Neural crest cell (in vitro differentiated cells): ENCODE measurements around the gene ESRRB. TPM values are rescaled to one million over a fixed set of nuclear protein-coding genes. Genes with fewer than 3 reads are reported as not detected.

Source experiments
- DNase-seq: peaks from one replicate; pipeline ENCODE4 v3.0.0; 2021; ENCODE audit warnings: low read depth, mixed read lengths, low spot score
- H3K27ac Mint-ChIP-seq: one replicate; pipeline ENCODE4 v1.8.0; 2021; ENCODE audit warnings: mild to moderate bottlenecking, mixed read lengths; ENCODE audit not compliant: unreplicated experiment
- H3K27me3 Mint-ChIP-seq: 2 replicates; pipeline ENCODE4 v1.8.0; 2021; ENCODE audit warnings: low read depth, mild to moderate bottlenecking, mixed read lengths
- H3K36me3 Mint-ChIP-seq: 2 replicates; pipeline ENCODE4 v1.8.0; 2021; ENCODE audit warnings: low read depth, mild to moderate bottlenecking, mixed read lengths
- H3K4me1 Mint-ChIP-seq: 2 replicates; pipeline ENCODE4 v1.8.0; 2021; ENCODE audit warnings: mixed read lengths
- H3K4me3 Mint-ChIP-seq: one replicate; pipeline ENCODE4 v1.8.0; 2021; ENCODE audit warnings: mild to moderate bottlenecking, mixed read lengths
- H3K9me3 Mint-ChIP-seq: 2 replicates; pipeline ENCODE4 v1.8.0; 2021; ENCODE audit warnings: mixed read lengths
- total RNA-seq: library from RNA; stranded (reverse); gene quantifications from 2 replicates; pipeline ENCODE4 v1.2.1, GENCODE V29; 2021
- TF ChIP-seq, protein P1 (sequence below): fragments of 200-600 bp; sonication (generic); conservative IDR thresholded peaks from 2 replicates; pipeline ENCODE4 v1.5.0; 2021; ENCODE audit warnings: antibody characterized with exemption, mild to moderate bottlenecking

Gene ESRRB
- total RNA-seq, 1 donor from 2014 or later = 0.28 TPM

DNA sequence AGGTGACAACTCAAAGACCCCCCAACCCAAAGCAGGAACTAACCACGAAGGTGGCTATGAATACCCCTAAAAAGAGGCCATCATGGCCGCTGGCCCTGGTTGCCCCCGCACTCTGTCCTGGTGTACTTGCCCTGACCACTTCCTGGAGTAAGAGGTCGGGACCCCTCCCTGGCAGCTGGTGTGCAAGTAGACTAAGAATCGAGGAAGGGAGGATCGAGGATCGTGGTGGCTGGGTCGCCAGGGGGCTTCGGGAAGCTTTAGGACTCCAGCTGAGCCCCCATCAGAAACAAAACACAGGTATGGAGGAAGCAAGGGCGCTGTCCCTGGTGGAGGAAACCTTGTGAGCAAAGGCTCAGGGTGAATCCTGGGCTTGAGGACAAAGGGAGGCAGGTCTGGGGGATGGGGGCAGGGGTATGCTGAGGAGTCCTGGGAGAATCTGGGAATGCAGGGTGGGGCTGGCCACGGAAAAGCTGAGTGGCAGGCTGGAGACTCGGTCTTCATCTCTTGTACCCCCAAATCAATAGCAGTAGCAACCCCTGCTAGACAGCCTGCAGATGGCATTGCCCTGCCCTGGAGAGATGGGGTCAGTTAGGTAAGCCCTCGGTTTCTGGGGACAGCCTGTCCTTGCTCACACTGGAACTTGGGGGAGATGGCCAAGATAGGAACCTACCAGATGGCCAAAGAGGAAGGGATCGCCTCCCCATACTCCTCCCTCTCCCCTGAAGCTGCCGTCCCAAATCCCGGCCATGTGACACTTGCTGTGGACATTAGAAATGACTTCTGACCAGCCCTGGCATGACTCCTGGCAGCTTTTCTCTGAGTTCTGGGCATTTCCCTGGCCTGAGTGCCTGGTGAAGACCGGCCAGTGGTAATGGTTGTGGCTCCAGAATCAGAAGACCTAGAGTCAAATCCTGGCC, 45.3 kb upstream of the ESRRB start:
- TF ChIP-seq, protein P1, sequence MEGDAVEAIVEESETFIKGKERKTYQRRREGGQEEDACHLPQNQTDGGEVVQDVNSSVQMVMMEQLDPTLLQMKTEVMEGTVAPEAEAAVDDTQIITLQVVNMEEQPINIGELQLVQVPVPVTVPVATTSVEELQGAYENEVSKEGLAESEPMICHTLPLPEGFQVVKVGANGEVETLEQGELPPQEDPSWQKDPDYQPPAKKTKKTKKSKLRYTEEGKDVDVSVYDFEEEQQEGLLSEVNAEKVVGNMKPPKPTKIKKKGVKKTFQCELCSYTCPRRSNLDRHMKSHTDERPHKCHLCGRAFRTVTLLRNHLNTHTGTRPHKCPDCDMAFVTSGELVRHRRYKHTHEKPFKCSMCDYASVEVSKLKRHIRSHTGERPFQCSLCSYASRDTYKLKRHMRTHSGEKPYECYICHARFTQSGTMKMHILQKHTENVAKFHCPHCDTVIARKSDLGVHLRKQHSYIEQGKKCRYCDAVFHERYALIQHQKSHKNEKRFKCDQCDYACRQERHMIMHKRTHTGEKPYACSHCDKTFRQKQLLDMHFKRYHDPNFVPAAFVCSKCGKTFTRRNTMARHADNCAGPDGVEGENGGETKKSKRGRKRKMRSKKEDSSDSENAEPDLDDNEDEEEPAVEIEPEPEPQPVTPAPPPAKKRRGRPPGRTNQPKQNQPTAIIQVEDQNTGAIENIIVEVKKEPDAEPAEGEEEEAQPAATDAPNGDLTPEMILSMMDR = no peak
- Mint-ChIP-seq H3K36me3 (no peaks in the 10 kb centered on the region), H3K27ac (no peak overlapping the region), H3K9me3 (no peaks in the 10 kb centered on the region), H3K4me3 (no peak overlapping the region), H3K4me1 (no peaks in the 10 kb centered on the region), H3K27me3 (peaks cover 56% of the 10 kb centered on the region)
- no peak for DNase-seq

DNA sequence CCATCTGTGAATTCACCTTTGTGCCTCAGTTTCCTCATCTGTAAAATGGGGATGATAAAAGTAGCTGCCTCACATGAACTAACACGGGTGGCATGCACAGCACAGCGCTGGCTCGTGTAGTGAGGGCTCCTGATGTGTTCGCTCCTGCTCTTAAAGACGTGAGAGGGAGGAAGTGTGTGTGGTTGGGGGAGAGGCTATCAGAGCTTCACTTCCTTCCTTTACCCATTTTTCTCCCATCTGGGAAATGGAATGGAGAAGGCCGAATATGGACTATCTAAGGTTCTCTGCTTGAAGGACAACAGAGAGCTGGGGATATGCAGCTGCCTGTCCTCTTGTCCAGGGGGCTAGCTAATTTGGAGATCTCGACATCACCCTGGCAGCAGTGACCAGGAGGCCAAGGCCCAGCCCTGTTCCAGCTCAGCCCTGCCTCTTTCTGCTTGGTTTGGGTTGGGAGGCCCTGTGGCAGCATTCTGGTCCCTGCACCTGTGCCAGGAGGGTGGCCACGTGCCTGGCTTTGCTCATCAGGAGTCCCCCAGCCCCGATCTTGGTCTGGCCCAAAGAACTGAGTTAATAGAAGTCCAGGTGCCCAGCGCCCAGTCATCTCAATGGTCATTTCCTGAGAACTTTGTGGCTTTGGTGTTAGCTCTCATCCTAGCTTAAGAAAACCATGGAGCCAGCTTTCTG, 44.5 kb upstream of the ESRRB start:
- H3K9me3 Mint-ChIP-seq = no peaks in the 10 kb centered on the region
- no peak for DNase-seq
- TF ChIP-seq, protein P1 = no peak
- no peak overlapping the region for H3K4me3 Mint-ChIP-seq
- H3K27me3 Mint-ChIP-seq = peaks cover 48% of the 10 kb centered on the region
- H3K27ac Mint-ChIP-seq = no peak overlapping the region
- peaks cover under 1% of the 10 kb centered on the region for H3K4me1 Mint-ChIP-seq
- H3K36me3 Mint-ChIP-seq = no peaks in the 10 kb centered on the region

DNA sequence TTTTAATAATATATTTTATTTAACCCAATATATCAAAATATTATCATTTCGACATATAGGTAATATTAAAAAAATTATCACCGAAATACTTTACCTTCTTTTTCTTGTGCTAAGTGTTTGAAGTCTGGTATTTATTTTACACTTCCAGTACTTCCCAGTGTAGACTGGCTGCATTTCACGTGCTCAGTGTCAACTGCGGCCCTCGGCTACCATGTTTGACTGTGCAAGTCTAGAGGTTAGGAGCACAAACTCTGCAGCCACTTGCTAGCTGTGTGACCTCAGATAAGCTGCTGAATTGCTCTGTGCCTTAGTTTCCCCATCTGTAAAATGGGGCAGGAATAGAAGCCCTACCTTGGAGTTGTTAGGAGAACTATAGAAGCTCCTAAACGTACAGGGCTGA, 42.3 kb upstream of the ESRRB start:
- TF ChIP-seq, protein P1 = no peak
- DNase-seq = no peak
- Mint-ChIP-seq H3K36me3 (no peaks in the 10 kb centered on the region), H3K4me1 (peaks cover 4% of the 10 kb centered on the region), H3K27me3 (peaks cover 33% of the 10 kb centered on the region), H3K9me3 (peaks cover 3% of the 10 kb centered on the region), H3K27ac (no peak overlapping the region), H3K4me3 (no peak overlapping the region)

DNA sequence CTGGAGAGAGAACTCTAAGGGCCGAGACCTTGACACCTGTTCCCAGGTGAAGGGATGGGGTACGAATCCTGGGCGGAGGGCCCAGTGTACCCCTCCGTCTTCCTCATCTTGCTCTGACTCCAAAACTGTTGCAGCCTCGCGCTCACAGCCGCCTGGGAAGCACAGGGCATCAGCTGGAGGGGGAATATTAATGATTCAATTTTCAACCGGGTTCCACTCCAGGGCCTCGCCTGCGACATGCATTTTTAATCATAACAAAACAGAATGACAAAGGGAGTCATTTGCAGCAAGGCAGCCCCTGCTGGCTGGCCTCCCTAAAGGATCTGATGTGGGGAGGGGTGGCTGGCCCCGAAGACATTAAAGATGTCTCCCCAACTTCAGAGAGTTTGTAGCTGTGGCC, 41.6 kb upstream of the ESRRB start:
- Mint-ChIP-seq H3K4me3 (no peak overlapping the region), H3K36me3 (no peaks in the 10 kb centered on the region), H3K27me3 (peaks cover 27% of the 10 kb centered on the region), H3K4me1 (peaks cover 9% of the 10 kb centered on the region), H3K9me3 (peaks cover 3% of the 10 kb centered on the region), H3K27ac (no peak overlapping the region)
- DNase-seq = no peak
- TF ChIP-seq, protein P1 = no peak

DNA sequence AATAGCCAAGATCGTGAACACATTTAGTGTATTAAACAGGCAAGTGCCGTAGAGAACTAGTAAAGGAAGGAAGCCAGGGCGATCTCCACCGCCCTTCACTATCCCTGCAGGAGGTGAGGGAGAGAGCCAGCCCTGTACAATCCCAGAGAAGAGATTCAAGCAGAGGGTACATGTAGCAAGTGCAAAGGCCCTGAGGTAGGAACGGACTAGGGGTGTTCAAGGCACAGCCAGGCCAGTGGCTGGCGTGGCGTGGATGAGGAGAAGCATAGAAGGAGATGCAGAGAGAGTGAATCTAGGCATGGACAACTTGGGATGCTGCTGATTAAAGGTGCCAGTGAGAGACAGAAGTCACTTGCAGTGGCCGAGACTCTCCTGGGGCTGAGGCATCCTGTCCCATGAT, 39.1 kb upstream of the ESRRB start:
- Mint-ChIP-seq H3K27ac (no peak overlapping the region), H3K27me3 (peaks cover 1% of the 10 kb centered on the region), H3K9me3 (peaks cover 3% of the 10 kb centered on the region), H3K36me3 (no peaks in the 10 kb centered on the region), H3K4me3 (no peak overlapping the region), H3K4me1 (peaks cover 14% of the 10 kb centered on the region)
- no peak for DNase-seq
- TF ChIP-seq, protein P1 = no peak
